Esophagus squamous epithelium (tissue), 4 donors: ENCODE measurements around the gene ADAR.

Experiments
- CTCF ChIP-seq, 6 experiments: fragments of 450-650 bp in 4 of 6; fragments of 200-600 bp in 2 of 6; sonication (generic) in 2 of 6; IDR thresholded peaks; one replicate each; pipeline ENCODE4 v1.5.1; 2016 to 2019; ENCODE audit warnings: antibody characterized with exemption in 6 of 6, mild to moderate bottlenecking in 4 of 6, moderate library complexity in 4 of 6
- POLR2A ChIP-seq, 4 donors: fragments of 450-650 bp; IDR thresholded peaks; one replicate each; pipeline ENCODE4 v1.6.1; 2017; ENCODE audit warnings: antibody characterized with exemption in 4 of 4, mild to moderate bottlenecking in 4 of 4, moderate library complexity in 3 of 4

- TF ChIP-seq CTCF (IDR thresholded peaks at IDR 0.05) (no peak), POLR2A (IDR thresholded peaks at IDR 0.05) (peak in 1 of 4 donors; percentile 34)
Measured at GRCh38 chr1:154558720-154559465, 49.1 kb downstream of the ADAR start.
